PFSK-1 (cell line): ENCODE measurements around the gene COL12A1.

Experiments
- FOXP2 ChIP-seq: optimal IDR thresholded peaks from 2 replicates; pipeline ENCODE3; 2011; ENCODE audit warnings: borderline replicate concordance, control low read depth, inconsistent platforms; ENCODE audit not compliant: insufficient read depth; ENCODE audit errors: extremely low read length, extremely low read depth
- POLR2AphosphoS5 ChIP-seq: IDR thresholded peaks from 2 replicates; pipeline ENCODE4 v1.6.1; 2012; ENCODE audit warnings: low read depth, mild to moderate bottlenecking, control low read depth, low read length, moderate library complexity
- SIN3A ChIP-seq: IDR thresholded peaks from 2 replicates; pipeline ENCODE4 v1.6.1; 2012; ENCODE audit warnings: mild to moderate bottlenecking, low read length, moderate library complexity, borderline replicate concordance; ENCODE audit not compliant: insufficient read depth
- TAF1 ChIP-seq: IDR thresholded peaks from 2 replicates; pipeline ENCODE4 v1.6.1; 2012; ENCODE audit warnings: low read length, control low read depth, borderline replicate concordance; ENCODE audit not compliant: insufficient read depth
- TF ChIP-seq, protein P1 (sequence below), 2 experiments: IDR thresholded peaks; 2 replicates each; pipeline versions ENCODE4 v1.6.1 to v1.8.0; 2011 to 2012; ENCODE audit warnings: low read depth in 2 of 2, low read length in 2 of 2, control low read depth in 1 of 2, inconsistent platforms in 1 of 2, mild to moderate bottlenecking in 1 of 2, moderate library complexity in 1 of 2; ENCODE audit not compliant: insufficient read depth in 1 of 2

The COL12A1 gene

DNA sequence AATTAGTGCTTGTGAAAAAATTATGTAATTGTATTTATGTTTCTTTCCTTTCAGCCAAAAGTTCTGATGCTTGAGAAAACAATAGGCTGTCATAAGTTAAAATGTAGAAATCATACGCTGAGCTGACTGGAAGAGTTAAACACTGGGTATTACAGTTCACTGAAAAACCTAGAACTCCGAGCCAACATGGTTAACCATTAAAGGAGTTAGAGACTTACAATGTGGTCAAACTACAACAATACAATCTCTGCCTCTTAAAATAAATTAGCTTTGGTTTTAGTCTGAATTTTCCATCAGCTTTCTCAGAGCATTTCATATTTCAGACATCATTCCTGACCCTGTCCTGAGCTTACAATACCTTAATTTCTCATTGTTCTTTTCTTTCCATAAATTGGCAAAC lies 91.0 kb downstream of the COL12A1 start:
- TF ChIP-seq FOXP2, result no peak
- TF ChIP-seq TAF1, result no peak
- no peak for TF ChIP-seq SIN3A
- TF ChIP-seq POLR2AphosphoS5, result no peak
- TF ChIP-seq, protein P1, sequence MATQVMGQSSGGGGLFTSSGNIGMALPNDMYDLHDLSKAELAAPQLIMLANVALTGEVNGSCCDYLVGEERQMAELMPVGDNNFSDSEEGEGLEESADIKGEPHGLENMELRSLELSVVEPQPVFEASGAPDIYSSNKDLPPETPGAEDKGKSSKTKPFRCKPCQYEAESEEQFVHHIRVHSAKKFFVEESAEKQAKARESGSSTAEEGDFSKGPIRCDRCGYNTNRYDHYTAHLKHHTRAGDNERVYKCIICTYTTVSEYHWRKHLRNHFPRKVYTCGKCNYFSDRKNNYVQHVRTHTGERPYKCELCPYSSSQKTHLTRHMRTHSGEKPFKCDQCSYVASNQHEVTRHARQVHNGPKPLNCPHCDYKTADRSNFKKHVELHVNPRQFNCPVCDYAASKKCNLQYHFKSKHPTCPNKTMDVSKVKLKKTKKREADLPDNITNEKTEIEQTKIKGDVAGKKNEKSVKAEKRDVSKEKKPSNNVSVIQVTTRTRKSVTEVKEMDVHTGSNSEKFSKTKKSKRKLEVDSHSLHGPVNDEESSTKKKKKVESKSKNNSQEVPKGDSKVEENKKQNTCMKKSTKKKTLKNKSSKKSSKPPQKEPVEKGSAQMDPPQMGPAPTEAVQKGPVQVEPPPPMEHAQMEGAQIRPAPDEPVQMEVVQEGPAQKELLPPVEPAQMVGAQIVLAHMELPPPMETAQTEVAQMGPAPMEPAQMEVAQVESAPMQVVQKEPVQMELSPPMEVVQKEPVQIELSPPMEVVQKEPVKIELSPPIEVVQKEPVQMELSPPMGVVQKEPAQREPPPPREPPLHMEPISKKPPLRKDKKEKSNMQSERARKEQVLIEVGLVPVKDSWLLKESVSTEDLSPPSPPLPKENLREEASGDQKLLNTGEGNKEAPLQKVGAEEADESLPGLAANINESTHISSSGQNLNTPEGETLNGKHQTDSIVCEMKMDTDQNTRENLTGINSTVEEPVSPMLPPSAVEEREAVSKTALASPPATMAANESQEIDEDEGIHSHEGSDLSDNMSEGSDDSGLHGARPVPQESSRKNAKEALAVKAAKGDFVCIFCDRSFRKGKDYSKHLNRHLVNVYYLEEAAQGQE (IDR thresholded peaks at IDR 0.05; ENCODE audit: insufficient read depth in 1 of 2, low read depth in 2 of 2, low read length in 2 of 2), result no peak

DNA sequence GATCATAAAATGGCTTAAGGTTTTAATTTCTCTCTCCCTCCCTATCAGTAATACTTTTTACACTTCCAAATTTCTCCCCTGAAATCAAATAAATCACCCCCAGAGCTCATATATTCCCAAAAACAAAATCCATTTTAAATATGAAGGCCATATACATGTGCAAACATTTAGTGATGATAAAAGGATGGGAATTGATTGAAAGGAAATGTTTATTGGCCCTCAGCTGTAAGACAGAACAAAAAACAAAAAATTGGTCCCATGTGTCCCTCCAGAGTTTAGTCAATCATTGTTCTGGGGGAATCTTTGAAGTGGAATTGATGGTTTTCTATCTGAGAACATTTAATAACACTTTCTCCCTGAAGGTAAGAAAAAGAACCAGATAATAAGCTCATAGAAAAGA lies 91.7 kb downstream of the COL12A1 start:
- no peak for TF ChIP-seq SIN3A
- TF ChIP-seq FOXP2, result no peak
- TF ChIP-seq, protein P1 (IDR thresholded peaks at IDR 0.05; ENCODE audit: insufficient read depth in 1 of 2, low read depth in 2 of 2, low read length in 2 of 2), result no peak
- TF ChIP-seq POLR2AphosphoS5, result no peak
- TF ChIP-seq TAF1, result no peak

DNA sequence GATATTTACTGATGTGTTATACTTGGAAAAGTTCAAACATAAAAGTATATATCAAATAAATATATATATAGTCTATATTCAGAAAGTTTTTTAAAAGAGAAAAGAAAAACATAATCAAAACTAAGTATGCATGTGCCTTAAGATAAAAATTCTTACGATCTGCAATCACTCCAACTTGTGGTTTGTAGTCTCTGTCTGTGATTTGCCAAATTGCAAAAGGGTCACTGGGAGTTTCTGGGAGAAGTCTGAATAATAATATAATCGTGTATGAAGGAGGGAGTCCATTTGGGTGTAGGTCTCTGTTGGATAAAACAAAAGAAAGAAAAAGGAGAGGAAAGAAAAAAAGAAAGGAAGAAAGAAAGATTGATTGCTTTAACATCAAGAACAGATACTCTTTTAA lies 92.4 kb downstream of the COL12A1 start:
- TF ChIP-seq POLR2AphosphoS5 (no peak), SIN3A (no peak), TAF1 (no peak), FOXP2 (no peak)
- TF ChIP-seq, protein P1 (IDR thresholded peaks at IDR 0.05; ENCODE audit: insufficient read depth in 1 of 2, low read depth in 2 of 2, low read length in 2 of 2), result no peak

DNA sequence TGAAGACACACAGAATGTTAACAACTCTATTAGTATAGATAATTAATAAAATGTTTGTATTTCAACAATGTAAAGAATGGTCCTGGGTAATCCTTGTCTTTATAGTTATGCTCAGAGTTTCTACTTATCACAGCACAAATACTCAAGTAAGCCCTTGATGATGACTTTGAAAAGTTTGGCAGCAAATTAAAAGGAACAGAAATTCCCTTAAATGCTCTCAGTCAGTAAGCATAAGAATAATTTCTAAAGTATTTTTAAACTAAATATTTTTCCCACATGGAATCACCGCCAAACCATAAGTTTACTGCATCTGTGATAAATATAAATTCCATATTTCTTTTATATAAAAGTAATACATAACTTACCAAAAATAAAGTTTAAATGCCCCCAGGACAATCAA lies 96.1 kb downstream of the COL12A1 start:
- TF ChIP-seq, protein P1 (IDR thresholded peaks at IDR 0.05; ENCODE audit: insufficient read depth in 1 of 2, low read depth in 2 of 2, low read length in 2 of 2), result no peak
- no peak for TF ChIP-seq FOXP2
- TF ChIP-seq TAF1, result no peak
- TF ChIP-seq SIN3A, result no peak
- TF ChIP-seq POLR2AphosphoS5, result no peak

DNA sequence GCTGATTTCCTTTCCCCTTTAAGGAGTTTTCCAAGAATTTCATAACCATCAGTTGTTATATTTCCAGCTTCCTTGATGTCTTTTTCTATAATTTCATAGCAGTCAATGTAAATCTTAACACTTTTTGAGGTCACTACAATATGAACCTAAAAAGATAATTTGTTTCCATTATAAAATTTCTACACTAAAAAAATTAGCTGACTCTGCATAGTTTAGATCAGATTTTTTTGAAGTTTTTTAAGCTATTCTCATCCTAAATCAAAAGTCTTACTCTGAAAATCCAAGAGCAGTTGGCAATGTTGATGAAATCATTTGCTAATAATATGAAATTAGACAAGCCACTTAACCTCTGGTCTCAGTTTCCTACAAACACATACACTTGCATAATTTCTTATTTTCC lies 96.8 kb downstream of the COL12A1 start:
- TF ChIP-seq FOXP2 (no peak), SIN3A (no peak), TAF1 (no peak), POLR2AphosphoS5 (no peak)
- TF ChIP-seq, protein P1 (IDR thresholded peaks at IDR 0.05; ENCODE audit: insufficient read depth in 1 of 2, low read depth in 2 of 2, low read length in 2 of 2), result no peak
